Measurements from ENCODE around the gene PLBD1. TPM values are rescaled to one million over a fixed set of nuclear protein-coding genes. Genes with fewer than 3 reads are reported as not detected.
A peak's percentile ranks its signal among the peaks of the same experiment; 100 is the strongest.

The PLBD1 gene
- total and polyA plus RNA-seq, 8 donors, result 0.87 to 38.2 (median 8.3) TPM; not detected in 2

- no peak for TF ChIP-seq EP300 (IDR thresholded peaks at IDR 0.05)
- no peak for TF ChIP-seq CTCF (IDR thresholded peaks at IDR 0.05)
- no peak for TF ChIP-seq POLR2A (IDR thresholded peaks at IDR 0.05)
- intact Hi-C loops (cut with DNase I; ENCODE audit: low total_unique reads), result no loop called here
- no peaks in the 10 kb centered on the region for H3K36me3 ChIP-seq
- H3K9me3 ChIP-seq, result no peaks in the 10 kb centered on the region
- DNase-seq, result no peak
- H3K27ac ChIP-seq, result peak overlapping the region in 3 of 5 donors; percentile 35 to 75 (median 60)
- no peak overlapping the region for H3K4me3 ChIP-seq
- 90 to 91% (median 90%) methylated on average over 6 of the region's 6 CpGs for WGBS, 5 donors
- no peaks in the 10 kb centered on the region for H3K27me3 ChIP-seq
- H3K4me1 ChIP-seq, result peaks cover 0 to 66% (median 32%) of the 10 kb centered on the region in 4 donors
These were observed 5.4 kb downstream of the PLBD1 start for GRCh38 chr12:14562279-14562678.

GRCh38 chr12:14561677-14562238 lies 5.9 kb downstream of the PLBD1 start:
- 79 to 81% (median 80%) methylated on average over 9 of the region's 9 CpGs for WGBS, 5 donors

GRCh38 chr12:14560904-14561574 lies 6.6 kb downstream of the PLBD1 start:
- no peak overlapping the region for H3K4me3 ChIP-seq
- no peaks in the 10 kb centered on the region for H3K9me3 ChIP-seq
- peaks cover 0 to 58% (median 27%) of the 10 kb centered on the region in 4 donors for H3K4me1 ChIP-seq
- WGBS, 5 donors, result 23 to 44% (median 40%) methylated on average over 6 of the region's 6 CpGs
- H3K27me3 ChIP-seq, result no peaks in the 10 kb centered on the region
- H3K27ac ChIP-seq, result peak overlapping the region; percentile 35 to 83 (median 60)
- peak in 1 of 2 donors; percentile 21 for DNase-seq
- no peak for TF ChIP-seq POLR2A (IDR thresholded peaks at IDR 0.05)
- TF ChIP-seq POLR2AphosphoS5 (IDR thresholded peaks at IDR 0.05), result peak in 1 of 3 donors; percentile 28
- intact Hi-C loops (cut with DNase I; ENCODE audit: low total_unique reads), result no loop called here
- no peaks in the 10 kb centered on the region for H3K36me3 ChIP-seq

More at GRCh38 chr12:14561677-14562238, 5.9 kb downstream of the PLBD1 start:
- intact Hi-C loops (cut with DNase I; ENCODE audit: low total_unique reads), result no loop called here
- no peaks in the 10 kb centered on the region for H3K9me3 ChIP-seq
- peak overlapping the region; percentile 35 to 83 (median 60) for H3K27ac ChIP-seq
- H3K4me3 ChIP-seq, result no peak overlapping the region
- TF ChIP-seq POLR2A (IDR thresholded peaks at IDR 0.05), result no peak
- no peaks in the 10 kb centered on the region for H3K27me3 ChIP-seq
- peaks cover 0 to 61% (median 28%) of the 10 kb centered on the region in 4 donors for H3K4me1 ChIP-seq
- no peaks in the 10 kb centered on the region for H3K36me3 ChIP-seq
- no peak for DNase-seq

- no peak for TF ChIP-seq POLR2A (IDR thresholded peaks at IDR 0.05)
- no peak for TF ChIP-seq EP300 (IDR thresholded peaks at IDR 0.05)
- H3K27ac ChIP-seq, result peak overlapping the region in 1 of 5 donors; percentile 46
- intact Hi-C loops (cut with DNase I; ENCODE audit: low total_unique reads), result no loop called here
These were observed 9.2 kb downstream of the PLBD1 start for GRCh38 chr12:14558473-14558959.

GRCh38 chr12:14557966-14558365 lies 9.7 kb downstream of the PLBD1 start:
- peaks cover 15 to 58% (median 33%) of the 10 kb centered on the region in 4 donors for H3K4me1 ChIP-seq
- intact Hi-C loops (cut with DNase I; ENCODE audit: low total_unique reads), result no loop called here
- H3K27ac ChIP-seq, result no peak overlapping the region
- no peak for TF ChIP-seq POLR2AphosphoS5 (IDR thresholded peaks at IDR 0.05)
- TF ChIP-seq EP300 (IDR thresholded peaks at IDR 0.05), result no peak
- no peak for TF ChIP-seq POLR2A (IDR thresholded peaks at IDR 0.05)
- TF ChIP-seq CTCF (IDR thresholded peaks at IDR 0.05), result no peak
- no peak overlapping the region for H3K4me3 ChIP-seq
- 78 to 96% (median 82%) methylated on average over 7 to 8 of the region's 8 CpGs for whole genome bisulfite sequencing, 5 donors
- no peaks in the 10 kb centered on the region for H3K27me3 ChIP-seq
- no peak for DNase-seq
- H3K9me3 ChIP-seq, result no peaks in the 10 kb centered on the region
- peaks cover 0 to under 1% (median 0%) of the 10 kb centered on the region in 4 donors for H3K36me3 ChIP-seq

More at GRCh38 chr12:14558473-14558959, 9.2 kb downstream of the PLBD1 start:
- peaks cover 15 to 64% (median 38%) of the 10 kb centered on the region in 4 donors for H3K4me1 ChIP-seq
- no peaks in the 10 kb centered on the region for H3K9me3 ChIP-seq
- H3K4me3 ChIP-seq, result no peak overlapping the region
- 48 to 75% (median 66%) methylated on average over 4 of the region's 4 CpGs for WGBS, 5 donors
- no peak for DNase-seq
- H3K36me3 ChIP-seq, result no peaks in the 10 kb centered on the region
- no peaks in the 10 kb centered on the region for H3K27me3 ChIP-seq
